GM23248 (cell line): ENCODE data around the gene ZBTB4.

Source experiments
- EZH2 ChIP-seq: fragments of 200-600 bp; sonication (generic); IDR thresholded peaks from 2 replicates; pipeline ENCODE4 v1.6.1; 2018; ENCODE audit warnings: antibody characterized with exemption, mild to moderate bottlenecking; ENCODE audit not compliant: insufficient read depth, poor library complexity, severe bottlenecking
- EZH2phosphoT487 ChIP-seq: fragments of 200-600 bp; sonication (generic); IDR thresholded peaks from 2 replicates; pipeline ENCODE4 v1.6.1; 2018; ENCODE audit warnings: antibody characterized with exemption, moderate library complexity, mild to moderate bottlenecking, low read depth; ENCODE audit not compliant: insufficient read depth

DNA sequence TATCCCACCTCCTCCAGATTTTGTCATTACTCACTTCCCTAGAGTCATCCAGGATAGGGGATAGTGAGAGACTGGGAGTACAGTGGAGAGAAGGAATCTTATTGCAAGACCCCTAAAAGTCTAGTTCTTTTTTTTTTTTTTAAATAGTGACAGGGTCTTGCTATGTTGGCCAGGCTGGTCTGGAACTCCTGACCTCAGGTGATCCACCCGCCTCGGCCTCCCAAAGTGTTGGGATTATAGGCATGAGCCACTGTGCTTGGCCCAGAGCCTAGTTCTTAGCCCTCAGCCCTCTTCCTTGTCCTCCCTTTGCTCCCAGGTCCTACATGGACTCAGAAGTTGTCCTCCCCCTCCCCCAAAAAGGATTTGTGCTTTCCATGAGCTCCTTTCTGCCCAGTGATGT lies 37.3 kb downstream of the ZBTB4 start:
- TF ChIP-seq EZH2 (no peak), EZH2phosphoT487 (no peak)
